NB4 (cell line): Measurements from ENCODE around the gene KCNQ1.

Experiments used
- TF ChIP-seq, protein P1 (sequence below): IDR thresholded peaks from 2 replicates; pipeline ENCODE4 v1.6.1; 2011; ENCODE audit warnings: low read depth, low read length
- TF ChIP-seq, protein P2 (sequence below): IDR thresholded peaks from one replicate; pipeline ENCODE4 v1.5.1; 2012; ENCODE audit warnings: low read depth, low read length

DNA sequence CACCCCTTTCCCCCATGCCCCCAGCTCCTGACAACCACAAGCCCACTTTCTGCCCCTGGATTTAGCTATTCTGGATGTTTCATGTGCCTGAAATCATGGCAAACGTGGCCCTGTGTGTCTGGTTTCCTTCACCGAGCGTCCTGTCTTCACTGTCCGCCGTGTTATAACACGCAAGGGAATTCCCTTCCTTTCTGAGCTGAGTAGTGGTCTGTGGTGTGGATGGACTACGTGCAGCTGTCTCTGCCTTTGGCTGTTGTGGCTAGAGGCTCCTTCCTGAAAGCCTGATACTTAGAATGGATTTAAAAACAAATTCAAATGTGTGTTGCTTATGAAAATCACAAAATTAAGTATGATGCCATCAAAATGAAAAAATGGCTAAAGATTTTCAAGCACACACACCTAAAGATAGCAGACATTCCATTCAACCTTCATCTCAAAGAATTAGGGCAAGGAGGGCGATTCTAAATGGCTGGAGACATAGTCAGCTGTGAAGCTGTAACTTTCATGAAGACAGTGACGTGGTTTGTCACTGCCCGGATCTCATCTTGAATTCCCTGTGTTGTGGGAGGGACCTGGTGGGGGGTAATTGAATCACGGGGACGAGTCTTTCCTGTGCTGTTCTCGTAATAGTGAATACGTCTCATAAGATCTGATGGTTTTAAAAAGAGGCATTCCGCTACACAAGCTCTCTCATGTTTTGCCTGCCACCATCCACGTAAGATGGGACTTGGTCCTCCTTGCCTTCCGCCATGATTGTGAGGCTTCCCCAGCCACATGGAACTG is 30.5 kb downstream of the KCNQ1 start:
- TF ChIP-seq, protein P1, sequence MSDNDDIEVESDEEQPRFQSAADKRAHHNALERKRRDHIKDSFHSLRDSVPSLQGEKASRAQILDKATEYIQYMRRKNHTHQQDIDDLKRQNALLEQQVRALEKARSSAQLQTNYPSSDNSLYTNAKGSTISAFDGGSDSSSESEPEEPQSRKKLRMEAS, result no peak
- TF ChIP-seq, protein P2, sequence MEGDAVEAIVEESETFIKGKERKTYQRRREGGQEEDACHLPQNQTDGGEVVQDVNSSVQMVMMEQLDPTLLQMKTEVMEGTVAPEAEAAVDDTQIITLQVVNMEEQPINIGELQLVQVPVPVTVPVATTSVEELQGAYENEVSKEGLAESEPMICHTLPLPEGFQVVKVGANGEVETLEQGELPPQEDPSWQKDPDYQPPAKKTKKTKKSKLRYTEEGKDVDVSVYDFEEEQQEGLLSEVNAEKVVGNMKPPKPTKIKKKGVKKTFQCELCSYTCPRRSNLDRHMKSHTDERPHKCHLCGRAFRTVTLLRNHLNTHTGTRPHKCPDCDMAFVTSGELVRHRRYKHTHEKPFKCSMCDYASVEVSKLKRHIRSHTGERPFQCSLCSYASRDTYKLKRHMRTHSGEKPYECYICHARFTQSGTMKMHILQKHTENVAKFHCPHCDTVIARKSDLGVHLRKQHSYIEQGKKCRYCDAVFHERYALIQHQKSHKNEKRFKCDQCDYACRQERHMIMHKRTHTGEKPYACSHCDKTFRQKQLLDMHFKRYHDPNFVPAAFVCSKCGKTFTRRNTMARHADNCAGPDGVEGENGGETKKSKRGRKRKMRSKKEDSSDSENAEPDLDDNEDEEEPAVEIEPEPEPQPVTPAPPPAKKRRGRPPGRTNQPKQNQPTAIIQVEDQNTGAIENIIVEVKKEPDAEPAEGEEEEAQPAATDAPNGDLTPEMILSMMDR, result no peak
